HG03354 (cell line): ENCODE measurements around the gene PRADC1.

ENCODE experiments used
- ATAC-seq: cut with Tn5 transposase; IDR thresholded peaks from one replicate; pipeline ENCODE4 v1.9.1; 2021; ENCODE audit warnings: mild to moderate bottlenecking; ENCODE audit not compliant: unreplicated experiment, poor library complexity, severe bottlenecking

PRADC1 gene

GRCh38 chr2:73259704-73260337 is 26.8 kb upstream of the PRADC1 start:
- no peak for ATAC-seq

GRCh38 chr2:73259276-73259675 is 26.2 kb upstream of the PRADC1 start:
- no peak for ATAC-seq

DNA sequence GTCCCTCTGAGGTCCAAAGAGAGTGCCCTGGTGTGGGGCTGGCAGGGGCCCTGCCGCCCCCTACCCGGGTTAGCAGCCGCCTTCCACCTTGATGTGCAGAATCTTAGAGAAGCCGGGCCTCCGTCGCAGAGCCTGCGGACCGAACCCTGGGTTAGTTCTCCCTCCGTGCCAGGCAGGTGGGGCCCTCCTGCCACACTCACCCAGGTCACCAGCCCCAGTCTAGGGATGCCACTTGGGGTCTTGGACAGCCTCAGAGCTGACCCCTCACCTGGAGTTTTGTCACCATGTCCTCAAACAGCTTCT is 25.8 kb upstream of the PRADC1 start:
- ATAC-seq = no peak

- no peak for ATAC-seq
Measured at GRCh38 chr2:73258186-73258912, 25.3 kb upstream of the PRADC1 start.

DNA sequence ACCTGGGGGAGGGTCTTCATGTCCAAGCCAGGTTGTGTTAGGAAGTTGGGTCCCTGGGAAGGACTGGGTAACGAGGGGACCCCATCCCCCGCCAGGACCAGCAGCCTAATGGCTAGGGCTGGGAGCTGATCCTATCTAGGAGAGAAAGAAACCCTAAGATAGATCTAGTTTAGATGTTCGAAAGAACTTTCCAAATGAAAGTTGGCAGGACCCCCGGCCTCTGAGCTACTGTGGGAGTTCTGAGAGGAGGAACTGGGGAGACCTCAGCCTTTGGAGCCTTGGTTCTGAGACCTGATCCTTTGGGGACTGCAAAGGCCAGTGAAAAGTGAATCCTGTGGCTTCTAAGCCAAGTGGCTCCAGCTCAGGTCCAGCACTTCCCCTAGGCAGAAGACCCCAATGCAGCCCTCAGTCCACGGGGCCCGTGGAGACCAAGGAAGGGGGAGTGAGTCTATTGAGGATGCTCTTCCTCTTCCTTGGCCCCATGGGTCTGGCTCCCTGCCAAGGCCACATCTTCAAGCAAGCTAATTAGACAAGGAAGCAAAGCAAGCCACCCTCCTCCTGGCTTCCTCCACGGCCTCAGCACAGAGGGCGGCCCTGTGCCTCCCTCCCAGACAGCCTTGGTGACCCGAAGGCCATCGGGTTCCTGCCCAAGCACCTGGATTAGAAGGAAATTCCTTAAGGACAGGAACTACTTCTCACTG is 24.5 kb upstream of the PRADC1 start:
- no peak for ATAC-seq

DNA sequence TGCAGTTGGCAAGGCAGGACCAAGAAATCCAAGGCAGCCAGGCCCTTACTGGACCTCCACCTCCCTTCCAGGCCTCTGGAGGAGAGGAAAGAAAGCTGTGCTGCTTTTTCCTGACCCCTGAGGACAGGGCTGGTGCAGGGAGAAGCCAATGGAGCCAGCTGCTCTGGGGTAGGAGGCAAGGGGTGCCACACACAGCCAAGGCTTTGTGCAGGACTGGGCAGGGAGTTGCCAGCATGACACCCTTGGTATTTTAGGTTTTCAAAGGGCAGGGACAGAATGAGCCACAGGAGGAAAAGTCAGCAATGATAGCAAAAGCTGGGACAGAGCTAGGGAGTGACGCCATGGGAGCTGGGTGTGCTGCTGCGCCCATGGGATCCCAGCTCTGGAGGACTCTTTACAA is 24.0 kb upstream of the PRADC1 start:
- ATAC-seq = no peak

DNA sequence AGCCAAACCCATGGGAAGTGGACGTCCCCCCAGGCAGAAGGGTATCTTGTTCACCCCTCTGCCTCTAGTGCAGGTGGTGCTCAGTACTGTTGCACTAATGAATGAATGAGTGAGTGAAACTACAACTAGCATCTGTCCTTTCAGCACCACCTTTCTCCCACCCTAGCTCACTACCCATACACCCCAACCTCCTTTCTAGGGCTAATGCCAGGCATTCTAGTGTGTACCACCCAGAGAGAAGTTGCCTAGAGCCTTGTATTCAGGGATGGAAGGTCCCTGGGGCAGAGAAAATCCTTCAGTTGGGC is 23.5 kb upstream of the PRADC1 start:
- ATAC-seq = no peak

- ATAC-seq = no peak
Measured at GRCh38 chr2:73255907-73256617, 23.0 kb upstream of the PRADC1 start.

GRCh38 chr2:73255007-73255644 is 22.1 kb upstream of the PRADC1 start:
- ATAC-seq = no peak

- no peak for ATAC-seq
Measured at GRCh38 chr2:73254343-73255006, 21.4 kb upstream of the PRADC1 start.

DNA sequence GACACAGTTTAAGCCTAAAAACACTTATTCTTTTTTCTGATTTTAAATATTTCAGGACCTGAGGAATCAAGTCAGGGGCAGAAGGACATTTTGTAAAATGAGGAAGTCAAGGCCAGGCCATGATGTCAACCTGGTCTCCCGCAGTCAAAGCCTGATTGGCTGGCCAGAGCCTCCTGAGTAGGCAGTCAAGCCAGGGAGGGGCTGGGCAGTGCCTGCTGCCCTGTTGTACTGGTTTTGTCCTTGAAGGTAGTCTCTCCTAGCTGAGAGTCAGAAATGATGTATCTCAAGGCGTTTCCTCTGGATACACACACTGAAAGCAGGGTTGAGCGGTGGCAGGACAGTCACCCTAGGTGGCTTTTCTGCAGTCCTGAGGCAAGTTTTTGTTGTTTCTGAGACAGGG is 20.9 kb upstream of the PRADC1 start:
- no peak for ATAC-seq

GRCh38 chr2:73253400-73253799 is 20.4 kb upstream of the PRADC1 start:
- no peak for ATAC-seq

- no peak for ATAC-seq
Measured at GRCh38 chr2:73252238-73253027, 19.4 kb upstream of the PRADC1 start.

GRCh38 chr2:73250872-73251846 is 18.1 kb upstream of the PRADC1 start:
- no peak for ATAC-seq

- ATAC-seq = no peak
Measured at GRCh38 chr2:73249636-73250035, 16.6 kb upstream of the PRADC1 start.

GRCh38 chr2:73246850-73247249 is 13.8 kb upstream of the PRADC1 start:
- ATAC-seq = no peak

DNA sequence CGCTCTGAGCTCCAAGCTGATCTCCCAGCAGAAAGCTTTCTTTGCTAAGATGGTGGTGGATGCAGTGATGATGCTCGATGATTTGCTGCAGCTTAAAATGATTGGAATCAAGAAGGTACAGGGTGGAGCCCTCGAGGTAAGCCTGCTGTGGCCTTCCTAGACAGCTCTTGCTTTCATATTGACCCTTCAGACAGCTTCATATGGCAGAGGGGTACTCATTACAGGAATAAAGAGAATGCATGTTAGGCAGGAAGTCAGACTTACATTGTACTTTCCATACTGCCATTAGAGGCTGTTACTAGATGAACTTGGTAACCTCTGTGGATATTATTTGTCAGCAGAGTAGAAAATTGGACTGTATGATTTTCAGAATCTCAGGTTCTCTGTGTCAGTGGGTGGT is 11.5 kb upstream of the PRADC1 start:
- ATAC-seq = no peak
